Stimulated activated CD8-positive, alpha-beta memory T cell treated with anti-CD3 and anti-CD28 coated beads, Interleukin-15, amount 100 ng/mL, for 48 hours (primary cell): Measurements from ENCODE around the gene TFAP2A.

Experiments
- DNase-seq, 2 donors: peaks; one replicate each; pipeline ENCODE4 v3.0.0-alpha.2; 2020; ENCODE audit warnings: low read depth in 2 of 2

Gene TFAP2A

DNA sequence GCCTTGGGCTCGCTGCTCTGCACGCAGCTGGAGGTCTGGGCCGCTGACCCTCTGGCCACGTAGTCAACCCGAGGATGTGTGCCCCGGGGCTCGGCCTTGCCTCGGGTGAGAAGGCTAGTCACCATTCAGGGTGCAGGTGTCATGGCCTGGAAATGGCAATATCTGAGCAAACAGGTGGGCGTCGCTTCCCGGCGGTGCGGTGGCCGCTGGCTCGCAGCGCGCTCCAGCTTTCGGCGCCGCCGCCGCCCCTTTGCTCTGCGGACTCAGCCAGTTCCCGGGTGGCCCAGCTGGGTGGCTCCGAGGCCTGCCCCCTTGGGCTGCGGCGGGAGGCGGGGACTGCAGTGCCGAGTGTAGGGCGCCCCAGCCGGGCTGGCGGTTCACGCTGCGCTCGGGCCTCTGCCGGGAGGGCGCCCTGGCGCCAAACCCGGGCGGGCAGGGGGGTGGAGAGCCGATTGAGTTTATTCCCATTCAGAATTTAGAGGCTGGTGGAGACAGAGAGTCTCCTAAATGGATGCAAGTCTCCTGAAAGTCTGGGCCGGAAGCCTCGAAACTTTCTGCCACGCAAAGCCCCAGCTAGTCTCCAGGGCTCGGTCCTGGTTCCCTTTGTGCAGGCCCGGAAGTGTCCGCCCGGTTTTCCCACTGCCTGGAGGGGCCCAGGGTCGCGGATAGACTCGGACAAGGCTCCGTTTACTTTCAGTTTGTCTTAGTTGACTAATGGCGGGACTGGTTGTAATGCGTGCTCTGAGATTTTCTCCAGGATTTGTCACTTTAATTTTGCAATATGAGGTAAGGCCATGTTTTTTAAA, 11.3 kb upstream of the TFAP2A start:
- DNase-seq, result no peak

DNA sequence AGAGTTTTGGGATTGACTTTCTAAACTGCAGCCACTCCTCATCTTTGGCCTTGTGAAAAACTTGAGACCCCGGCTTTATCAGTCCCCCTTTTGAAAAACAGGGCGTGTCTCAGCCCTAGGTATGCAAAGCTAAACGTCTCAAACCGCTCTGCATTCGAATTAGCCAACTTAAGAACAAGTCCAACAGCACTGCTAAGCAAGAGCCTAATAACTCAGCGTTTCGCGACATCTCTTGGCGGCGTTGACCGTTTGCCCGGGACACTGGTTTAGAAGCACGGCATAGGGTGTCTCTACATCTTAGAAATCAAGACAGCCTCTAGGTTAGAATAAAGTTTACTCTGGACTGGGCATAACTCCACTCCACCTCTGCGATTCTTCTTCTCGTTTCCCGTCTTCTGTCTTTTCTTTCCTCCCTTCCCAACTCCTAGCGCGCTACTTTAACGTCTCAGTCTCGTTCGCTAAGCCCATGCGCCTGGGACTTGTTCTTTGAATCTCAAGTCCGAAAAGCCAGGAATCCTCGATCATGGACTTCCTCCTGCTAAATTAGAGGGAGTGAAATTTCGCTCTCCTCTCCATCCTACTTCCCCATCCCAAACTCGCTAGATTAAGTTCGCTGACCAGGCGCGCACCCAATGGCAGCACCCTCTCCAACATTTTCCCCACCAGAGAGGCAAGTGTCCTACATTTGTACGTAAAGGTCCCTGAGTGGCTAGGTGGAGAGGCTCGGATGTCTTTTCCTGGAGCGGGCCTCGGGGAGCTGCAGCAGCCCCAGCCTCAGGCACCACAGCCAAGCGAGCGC, 10.5 kb upstream of the TFAP2A start:
- DNase-seq, result no peak

DNA sequence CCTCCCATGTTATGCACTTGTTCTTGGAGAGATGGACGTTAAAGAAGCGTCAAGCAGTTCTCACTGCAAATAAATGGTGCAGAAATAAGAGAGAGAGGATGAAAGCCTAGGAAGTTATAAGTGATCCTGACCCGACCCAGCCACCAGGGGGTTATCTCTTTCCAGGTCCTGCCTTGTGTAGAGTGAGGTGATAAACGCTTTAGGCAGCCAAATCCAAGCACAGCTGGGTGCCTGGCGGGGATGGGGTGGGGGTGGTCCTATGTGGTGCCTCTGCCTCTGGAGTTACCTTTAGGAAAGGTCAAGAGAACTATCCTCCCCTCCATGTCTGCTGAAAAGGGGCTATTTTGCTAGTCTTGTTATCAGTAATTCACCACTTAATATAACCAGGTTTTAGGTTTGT, 9.2 kb upstream of the TFAP2A start:
- no peak for DNase-seq

DNA sequence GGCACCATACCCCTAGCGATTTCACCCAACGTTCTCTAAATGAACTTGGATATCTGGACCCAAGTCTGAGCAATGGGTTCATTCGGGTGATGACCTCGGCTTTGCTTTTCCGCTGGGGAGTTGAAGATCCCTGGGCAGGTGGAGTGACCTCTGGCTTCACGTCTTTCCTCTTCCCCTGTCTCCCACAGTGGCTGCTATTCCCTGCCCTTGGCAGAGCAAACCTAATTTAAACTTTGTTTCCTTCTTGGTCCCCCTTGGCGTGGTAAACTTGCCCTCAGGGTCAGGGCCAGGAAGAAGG, 7.8 kb upstream of the TFAP2A start:
- no peak for DNase-seq

DNA sequence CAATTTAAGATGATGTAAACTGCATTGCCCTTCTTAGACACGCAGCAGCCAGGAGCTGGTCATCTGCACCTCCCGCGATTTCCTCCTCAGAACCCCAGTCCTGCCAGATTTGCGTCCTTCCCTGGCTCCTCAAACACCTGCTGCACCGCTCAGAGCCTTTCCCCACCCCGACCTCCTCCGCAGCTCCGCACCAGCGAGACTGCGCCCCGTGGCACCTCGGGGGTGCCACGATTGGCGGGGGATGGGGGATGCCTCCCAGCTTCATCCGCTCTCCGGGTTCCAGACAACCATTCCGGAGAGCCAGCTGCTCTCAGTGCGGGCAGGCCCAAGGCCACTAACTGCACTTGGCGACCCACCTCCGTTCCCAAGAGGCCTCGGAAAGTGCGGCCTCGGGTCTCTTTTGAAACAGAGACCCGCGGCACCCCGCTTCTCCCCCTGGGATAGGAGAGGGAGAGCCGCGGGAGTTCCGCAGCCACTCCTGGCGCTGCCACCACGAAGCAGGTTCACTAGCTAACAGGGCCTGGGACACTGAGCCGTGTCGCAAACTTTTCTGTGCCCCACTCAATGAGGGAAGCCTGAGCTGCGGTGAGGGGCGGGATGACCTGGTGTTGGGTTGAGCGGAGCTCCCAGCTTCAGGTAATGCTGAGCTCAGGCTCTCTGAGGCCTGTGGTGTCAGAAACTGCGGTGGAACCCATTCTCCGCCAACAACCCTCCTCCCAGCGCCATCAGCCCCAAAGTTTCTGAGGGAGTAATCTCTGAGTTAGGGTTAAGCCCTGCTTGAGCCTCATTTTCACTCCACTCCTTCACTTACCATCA, 7.3 kb upstream of the TFAP2A start:
- DNase-seq, result no peak

DNA sequence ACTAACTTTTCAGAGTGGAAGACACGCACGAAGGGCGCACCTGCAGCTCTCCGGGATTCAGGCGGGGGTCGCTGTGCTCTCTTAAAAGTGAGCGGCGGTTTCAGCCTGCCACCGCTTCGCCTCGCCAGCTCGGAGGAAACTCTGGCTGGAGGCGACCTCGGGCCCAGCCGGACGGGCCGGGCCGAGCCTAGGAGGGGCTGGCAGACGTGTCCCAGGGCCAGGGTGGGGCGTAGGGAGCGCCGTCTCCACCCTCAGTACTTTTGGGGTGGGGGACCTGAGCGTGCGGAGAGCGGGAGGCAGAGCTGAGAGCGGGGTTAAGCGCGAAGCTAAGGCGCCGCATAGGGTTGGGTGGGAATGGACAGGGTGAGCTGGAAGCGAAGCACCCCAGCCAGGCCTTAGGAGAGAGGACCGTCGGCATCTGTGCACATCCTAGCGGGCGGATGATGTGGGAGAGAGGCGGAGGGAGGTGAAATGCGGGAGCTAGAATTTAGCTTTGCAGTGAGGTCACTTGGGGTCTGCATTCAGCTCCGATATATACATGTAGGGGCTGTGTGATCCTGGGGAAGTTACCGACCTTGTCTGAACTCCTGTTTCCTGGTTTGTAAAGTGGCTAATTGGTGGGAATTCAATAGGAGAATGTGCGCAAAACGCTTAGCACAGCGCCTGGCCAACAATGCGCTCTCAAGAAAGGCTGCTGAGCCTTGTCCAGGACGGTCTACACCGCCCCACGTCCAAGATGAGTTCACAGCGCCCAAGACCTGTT, 6.5 kb upstream of the TFAP2A start:
- DNase-seq, result no peak

DNA sequence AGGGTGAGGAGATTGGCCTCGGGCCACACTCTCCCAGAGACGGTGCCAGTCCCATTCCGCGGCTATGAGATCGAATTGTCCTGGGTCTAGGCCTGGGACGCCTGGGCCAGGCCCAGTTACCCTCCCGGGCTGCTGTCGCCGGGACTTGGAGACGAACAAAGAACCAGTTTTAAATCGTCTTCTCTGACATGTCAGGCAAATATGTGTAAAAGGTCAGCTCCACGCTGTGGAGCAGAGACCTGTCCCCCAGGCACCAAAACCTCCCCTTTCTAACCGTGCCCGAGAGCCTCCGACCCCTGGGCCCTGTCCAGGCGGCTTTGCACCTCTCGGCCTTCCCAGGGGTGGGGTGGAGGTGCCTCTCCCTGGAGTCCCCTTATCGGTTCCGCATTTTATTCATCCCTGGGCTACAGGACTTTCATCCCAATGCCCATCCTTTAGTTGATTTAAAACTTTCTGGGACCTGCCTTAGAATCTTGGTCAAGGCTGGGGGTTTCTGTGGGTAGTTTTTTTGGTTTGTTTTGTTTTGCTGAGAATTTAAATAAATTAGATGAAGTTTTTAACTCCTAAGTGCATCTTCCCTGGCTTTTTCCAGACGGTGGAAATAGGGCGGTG, 5.8 kb upstream of the TFAP2A start:
- no peak for DNase-seq

DNA sequence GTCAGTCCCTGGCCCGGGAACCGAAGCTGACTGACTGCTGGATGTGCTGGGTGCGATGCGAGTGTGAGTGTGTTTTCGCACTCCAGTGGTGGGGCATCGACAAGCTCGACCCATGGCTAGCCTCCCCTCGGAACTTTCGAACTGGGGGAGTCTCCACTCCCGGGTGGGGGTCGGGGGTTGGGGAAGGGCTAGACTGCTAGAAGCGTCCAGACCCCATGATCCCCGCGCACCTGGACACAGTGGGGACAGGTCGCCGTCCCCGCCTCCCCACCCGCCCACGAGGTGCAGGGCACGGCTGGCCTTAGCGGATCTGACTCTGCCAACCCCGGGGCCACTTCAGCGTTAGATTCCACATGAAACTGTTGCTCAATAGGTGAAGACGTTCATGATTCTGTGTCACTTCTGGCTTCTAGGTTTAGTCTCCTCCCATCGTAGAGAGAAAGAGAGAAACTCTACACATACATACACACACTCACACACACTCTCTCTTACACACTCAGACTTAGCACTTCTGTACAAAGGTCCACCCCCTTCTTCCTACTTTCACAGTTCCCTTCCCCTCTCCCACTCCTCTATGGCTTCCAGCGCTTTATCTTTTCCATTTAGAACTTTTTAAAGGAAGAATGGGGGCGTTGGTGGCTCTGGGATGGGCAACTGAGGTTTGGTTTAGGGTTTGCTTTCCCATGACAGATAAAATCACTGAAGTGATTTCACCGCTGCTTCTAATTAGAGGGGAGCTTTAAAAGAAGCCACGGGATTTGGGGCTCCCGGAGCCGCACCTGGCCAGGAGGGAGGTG, 5.1 kb upstream of the TFAP2A start:
- DNase-seq, result no peak

DNA sequence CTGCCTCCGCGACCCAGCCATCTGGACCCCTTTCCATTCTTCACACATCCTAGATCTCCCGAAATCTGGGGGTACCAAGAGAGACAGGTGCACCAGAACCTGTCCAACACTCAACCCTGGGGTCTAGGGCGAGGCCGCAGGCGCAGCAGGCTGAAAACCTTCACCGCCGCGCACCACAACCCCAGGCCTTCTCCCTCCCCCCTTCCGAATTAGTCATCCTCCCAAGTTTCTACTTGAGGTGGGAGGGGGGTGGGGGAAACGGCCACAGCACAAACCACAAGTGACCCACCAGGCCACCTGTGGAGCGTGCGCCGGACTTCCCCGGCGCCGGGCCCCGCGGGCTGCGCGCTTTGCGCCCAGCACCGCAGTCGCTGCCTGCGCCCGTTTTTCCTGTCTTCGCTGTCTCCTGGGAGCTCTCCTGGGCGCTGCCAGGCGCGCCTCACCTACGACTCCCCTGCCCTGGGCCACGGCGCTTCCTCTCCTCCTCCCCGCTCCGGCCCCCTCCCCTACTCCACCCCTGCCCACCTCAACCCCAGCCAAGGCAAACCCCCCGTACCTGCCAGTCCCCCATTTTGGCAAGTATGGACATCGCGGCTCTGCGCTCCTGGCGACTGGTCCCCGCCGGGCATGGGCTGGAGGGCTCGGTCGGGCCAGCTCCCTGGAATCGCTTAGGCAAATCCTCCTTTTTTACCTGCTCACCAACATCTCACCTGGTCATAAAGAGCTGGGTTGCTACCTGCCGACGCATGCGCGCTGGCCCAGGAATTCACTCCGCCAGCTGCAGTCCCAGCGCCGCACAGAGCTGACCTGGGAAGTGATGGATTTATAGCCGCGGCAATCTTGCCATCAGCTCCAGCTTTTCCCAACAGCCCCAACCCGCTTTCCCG, 4.2 kb upstream of the TFAP2A start:
- no peak for DNase-seq

DNA sequence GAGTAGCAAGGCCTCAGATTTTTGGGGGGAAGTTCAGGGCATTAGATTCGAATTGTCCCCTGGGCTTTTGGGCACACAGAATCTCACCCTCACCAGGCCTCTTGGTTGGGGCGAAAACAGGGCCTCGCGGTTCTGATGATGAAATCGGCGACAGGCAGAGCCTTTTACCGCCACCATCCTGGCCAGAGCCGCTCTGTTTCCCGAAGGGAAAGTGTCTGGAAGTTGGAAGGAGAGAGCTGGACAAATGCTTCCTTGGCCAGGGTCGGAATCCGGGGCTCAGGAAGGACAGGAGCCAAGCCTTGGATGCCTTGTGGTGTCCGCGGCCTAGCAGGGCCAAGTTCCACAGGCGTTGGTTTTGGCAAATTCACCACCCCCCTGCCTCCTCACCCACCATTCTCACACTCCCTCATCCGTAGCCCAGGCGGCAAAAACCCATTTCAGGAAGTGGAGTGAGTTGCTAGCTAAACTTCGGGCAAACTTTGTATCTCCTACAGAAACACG, 3.5 kb upstream of the TFAP2A start:
- DNase-seq, result no peak

DNA sequence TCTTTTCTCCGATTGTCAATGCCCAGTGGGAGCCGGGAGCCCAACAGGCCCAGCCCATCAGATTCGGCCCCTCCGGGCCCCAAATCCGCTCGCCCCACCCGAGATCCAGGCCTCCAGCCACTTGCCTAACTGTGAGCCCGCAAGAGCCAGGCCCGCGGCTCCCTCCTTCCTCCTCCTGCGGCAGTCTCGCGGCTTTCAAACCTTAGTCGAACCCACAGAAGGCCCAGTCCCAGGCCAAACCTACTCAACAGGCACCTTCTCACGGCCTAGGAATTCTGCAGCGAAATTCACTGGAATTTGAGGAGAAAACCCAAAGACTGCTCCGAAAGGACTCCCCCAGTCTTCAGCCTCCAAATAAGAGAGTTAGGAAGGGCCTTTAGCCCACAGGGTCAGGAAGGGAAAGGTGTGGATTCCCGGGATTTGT, 2.8 kb upstream of the TFAP2A start:
- no peak for DNase-seq

DNA sequence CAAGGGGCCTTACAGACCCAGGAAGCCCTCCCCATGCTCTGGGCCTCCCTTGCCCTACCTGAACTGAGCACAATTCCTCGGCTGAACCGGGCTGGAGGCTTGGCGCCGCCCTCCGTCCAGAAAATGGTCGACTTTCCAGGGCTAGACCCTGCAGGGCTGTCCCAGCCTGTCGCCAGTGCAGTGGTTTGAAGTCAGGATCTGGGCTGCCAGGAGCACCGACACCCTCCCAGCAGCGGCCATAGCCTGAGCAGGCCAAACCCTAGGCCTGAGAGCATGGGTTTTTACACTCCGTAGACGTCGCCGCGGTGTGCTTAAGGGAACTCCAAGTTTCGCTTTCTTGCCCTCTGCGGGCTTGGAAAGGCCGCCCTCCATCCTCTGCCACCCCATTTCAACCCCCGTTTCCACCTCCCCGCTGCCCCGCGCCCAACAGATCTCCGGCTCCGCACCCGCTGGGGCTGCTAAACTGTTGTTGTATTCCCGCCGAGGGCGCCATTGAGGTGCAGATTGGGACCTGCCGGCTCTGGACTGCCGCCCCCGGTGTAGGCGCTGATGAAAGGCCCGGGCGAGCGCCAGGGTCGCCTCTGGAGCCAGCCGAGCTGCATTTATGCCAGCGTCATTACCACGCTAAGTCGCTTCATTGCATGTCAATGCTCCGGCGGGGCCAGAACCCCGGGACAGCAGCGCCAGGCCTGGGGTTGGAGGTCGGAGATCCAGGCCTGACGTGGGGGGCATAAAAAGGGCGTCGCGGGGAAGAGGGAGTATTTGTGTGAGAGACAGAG, 2.2 kb upstream of the TFAP2A start:
- DNase-seq, result no peak

DNA sequence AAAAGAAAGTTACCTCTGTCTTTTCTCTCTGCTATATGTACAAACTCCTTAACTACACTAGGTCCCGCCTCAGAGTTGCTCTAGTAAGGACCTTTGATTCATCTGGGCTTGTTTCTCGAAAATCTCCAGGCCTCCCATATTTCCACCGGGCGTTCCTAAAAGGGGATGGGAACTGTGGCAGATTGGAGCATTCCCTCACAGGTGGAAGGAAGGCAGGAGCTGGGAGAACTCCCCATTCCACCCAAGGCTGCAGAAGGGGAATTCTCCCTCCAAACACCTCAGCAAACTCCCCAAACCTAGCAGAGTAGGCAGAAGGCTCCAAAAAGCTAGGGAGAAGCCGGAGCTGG, 1.6 kb upstream of the TFAP2A start:
- DNase-seq, result no peak

DNA sequence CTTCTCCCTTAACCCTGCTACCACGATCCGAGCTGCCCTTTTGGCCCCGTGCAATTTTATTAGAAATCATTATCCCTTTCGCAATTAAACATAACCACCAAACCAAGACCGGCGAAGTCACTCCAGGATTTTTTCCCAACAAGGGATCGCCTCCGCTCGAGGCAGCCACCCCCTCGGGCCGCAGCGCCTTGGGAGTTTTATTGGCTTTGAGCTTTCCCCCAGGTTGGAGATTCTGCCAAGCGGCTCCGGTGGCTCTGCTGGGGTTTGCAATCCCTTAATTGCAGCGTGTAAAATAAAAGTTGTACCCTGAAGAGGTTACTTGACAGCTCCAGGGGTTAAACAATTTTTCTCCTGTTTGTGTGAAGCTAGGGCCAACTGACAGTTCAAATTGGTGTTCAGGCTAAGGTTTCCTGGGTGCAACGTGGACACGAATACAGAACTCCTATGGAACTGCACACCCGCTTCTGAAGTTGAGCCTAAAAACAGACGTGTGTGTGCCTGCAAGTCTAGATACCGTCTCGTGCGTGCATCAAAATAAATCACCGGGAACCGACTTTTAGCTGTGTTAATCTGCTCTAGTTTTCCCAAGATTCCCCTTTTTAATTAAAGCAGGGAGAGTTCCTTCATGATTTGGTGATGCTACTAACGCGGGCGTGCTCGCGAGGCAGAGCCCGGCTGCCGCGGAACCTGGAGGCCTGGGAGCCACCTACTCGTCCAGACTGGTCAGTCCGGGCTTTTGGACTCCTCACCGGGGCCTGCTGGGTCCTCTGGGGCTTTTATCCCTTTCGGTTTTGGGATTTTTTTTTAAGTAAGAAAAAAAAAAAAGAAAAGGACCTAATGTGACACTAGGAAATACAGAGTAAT, 975 bp upstream of the TFAP2A start:
- DNase-seq, result no peak

DNA sequence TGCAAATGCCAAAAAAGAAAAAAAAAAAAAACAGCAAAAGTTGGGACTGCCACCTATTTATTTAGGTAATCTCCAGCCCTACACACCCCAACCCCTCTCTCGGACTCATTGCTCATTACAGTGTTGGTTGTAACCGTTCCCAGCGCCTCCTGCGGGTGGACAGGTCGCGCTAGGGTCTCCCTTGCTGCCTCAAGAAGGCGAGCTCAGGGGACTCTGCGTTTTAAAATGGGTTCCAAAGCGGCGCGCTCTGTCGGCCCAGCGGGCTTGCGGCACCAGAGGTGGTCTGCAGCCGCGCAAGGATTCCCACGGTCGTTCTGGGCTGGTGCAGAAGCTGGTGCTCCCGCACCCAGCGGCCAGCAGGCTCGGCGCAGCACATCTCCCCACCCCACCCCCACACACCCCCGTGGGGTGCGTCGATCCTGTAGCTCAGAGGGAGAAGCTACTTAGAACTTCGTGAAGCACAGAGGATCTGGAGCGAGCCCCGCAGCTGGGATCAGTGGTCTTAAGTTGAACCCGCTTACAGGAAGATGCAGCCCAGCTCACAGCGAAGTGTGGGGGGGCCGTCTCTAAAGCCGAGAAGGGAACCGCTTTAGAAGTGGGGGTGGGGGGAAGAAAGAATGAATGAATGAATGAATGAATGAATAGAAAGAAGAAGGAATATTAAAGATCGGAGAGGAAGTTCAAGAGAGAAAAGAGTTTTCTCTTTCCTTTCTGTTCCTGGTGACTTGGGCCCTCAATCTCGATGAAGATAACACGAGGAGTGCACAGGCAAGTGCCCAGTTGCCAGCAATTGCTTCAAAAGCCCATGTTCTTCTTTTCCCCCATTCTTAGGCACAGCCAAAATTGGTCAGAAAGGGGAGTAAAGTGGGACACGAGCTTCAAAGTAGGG, 780 bp downstream of the TFAP2A start:
- DNase-seq, result no peak

DNA sequence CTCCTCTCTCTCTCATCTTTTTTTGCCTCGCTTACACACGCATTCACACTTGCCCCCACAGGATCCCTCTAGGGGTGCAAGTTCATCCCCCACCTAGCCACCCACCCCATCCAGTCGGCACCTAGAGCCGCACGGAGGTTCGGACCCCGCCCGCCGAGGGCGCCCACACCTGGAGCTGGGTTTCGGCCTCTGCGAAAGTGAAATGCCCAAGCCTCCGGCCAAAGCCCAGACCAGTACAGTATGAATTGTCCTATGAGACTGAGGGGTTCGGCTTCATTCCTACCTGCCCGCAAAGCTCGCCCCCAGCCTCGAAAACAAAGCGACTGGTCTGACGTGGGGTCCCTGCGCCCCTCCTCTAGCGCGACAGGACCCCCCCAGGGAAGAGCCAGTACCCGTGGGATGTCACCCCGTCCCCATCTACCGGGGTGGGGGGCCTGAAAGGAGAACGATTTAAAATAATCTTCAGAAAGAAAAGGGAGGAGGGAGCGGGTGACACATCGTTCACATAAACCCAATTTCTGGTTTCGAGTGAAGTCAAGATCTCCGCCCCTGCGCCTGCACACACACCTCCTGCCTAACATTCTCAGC, 1.5 kb downstream of the TFAP2A start:
- DNase-seq, result no peak
